Mesenteric fat pad (tissue), 1 donor: ENCODE measurements around the gene RNASEH2B. TPM values are rescaled to one million over a fixed set of nuclear protein-coding genes. Genes with fewer than 3 reads are reported as not detected.

ENCODE experiments used
- DNase-seq: peaks from one replicate; pipeline ENCODE4 v3.0.0-alpha.2; 2020; ENCODE audit warnings: low spot score
- long read RNA-seq: library from polyadenylated mRNA; unstranded; transcript quantifications from one replicate; pipeline ENCODE4 v2.0.0, GENCODE V29; 2020
- total RNA-seq: library from RNA; stranded (reverse); fragmentation: NEBNext Ultra II Directional; extraction: Animal tissue kit (Norgen Biotek cat#: 25700); gene quantifications from one replicate; pipeline ENCODE4 v1.2.1, GENCODE V29; 2021
- donor health status: DM: yes; HTN: yes; CAD: no.

RNASEH2B gene
- 31.6 TPM for total RNA-seq
- long read RNA-seq, full-length matches to known transcripts = 50 of 68 reads
- long read RNA-seq, partial matches to known transcripts = 4 of 68 reads
- long read RNA-seq, other reads (novel, unspliced or antisense) = 14 of 68 reads

GRCh38 chr13:50909605-50910484 is at the start of gene RNASEH2B:
RNASEH2B (plus strand) TSS chr13:50909791; CDS start chr13:50910077, 286 bp downstream.
- DNase-seq = peak; percentile 91

GRCh38 chr13:50864492-50864891 is 45.1 kb upstream of the RNASEH2B start:
- DNase-seq = no peak

- DNase-seq = no peak
Measured at GRCh38 chr13:50866817-50867636, 42.6 kb upstream of the RNASEH2B start.

DNA sequence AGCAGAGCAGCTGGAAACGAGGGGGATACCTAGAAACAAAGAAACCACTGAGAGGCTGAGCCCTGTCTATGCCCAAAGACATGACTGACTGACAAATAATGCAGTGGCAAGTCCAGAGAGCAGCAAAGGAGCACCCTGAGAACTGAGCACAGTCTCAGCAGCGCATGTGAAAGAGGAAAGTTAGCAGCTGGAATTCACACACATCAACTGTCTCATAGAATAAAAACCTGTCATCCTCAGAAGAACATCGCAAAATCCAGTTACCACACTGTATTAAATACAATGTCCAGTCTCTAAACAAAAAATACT is 42.0 kb upstream of the RNASEH2B start:
- DNase-seq = no peak

DNA sequence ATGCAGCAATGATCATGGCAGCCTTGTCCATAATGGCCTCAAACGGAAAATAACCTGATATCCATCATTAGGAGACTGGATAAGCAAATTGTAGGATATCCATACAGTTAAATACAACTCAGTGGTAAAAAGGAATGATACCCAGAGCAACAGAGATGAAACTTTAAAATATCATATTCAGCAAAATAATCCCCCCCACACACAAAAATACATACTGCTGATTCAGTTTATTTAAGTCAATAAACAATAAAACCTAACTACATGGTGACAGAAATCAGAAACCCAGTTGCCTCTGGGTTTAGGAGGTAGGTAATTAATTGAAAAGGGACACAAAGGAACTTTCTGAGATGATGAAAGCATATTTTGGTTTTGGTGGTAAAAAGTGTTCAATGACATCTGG is 38.2 kb upstream of the RNASEH2B start:
- no peak for DNase-seq

DNA sequence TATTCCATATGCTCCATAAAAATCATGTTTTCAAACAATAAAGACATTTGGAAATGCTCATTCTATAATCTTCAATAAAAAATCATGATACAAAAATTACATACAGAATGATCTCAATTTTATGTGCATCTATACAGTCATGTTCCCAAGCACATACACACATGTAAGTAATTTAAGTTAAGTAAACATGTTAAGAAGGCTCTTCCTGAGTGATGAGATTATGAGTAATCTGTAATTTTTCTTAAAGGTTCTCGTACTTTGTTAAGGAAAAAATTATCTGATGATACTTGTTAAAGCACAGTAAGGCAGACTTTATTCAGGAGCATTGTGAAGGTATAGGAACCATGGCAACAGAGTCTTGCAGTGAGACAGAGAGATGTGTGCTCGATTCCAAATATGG is 36.1 kb upstream of the RNASEH2B start:
- DNase-seq = no peak

GRCh38 chr13:50873991-50874390 is 35.6 kb upstream of the RNASEH2B start:
- DNase-seq = no peak

DNA sequence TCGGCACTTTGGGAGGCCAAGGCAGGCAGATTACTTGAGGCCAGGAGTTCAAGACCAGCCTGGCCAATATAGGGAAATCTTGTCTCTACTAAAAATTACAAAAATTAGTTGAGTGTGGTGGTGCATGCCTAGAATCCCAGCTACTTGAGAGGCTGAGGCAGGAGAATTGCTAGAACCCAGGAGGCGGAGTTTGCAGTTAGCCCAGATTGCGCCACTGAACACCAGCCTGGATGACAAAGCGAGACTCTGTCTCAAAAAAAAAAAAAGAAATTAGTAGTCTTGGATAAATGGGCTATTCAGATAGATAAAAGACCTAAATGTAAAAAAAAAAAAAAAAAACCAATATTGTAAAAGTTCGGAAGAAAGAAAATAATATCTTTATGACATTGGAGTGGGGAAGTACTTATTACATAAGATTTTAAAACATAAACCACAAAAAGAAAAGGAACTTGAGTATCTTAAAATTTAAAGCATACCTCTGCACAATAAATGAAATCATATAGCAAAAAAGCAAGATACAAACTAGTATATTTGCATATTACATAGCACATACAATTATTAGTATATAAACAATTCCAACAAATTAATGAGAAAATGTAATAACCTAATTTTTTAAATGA is 26.7 kb upstream of the RNASEH2B start:
- no peak for DNase-seq

GRCh38 chr13:50883728-50884127 is 25.9 kb upstream of the RNASEH2B start:
- DNase-seq = no peak

DNA sequence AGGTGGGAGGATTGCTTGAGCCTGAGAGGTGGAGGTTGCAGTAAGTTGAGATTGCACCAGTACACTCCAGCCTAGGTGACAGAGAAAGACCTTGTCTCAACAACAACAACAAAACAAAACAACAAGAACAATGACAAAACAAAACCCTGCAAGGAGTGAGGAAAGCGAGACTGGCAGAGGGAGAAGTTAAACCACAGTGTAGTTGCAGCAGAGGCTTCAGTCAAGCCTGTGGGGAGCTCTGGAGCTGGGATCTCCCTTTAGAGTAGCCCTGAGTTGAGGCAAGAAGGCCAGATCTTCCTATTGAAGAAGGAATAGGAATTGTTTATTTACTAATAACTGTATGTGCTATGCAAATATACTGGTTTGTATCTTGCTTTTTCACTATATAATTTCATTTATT is 25.3 kb upstream of the RNASEH2B start:
- no peak for DNase-seq

GRCh38 chr13:50887151-50887550 is 22.4 kb upstream of the RNASEH2B start:
- no peak for DNase-seq

DNA sequence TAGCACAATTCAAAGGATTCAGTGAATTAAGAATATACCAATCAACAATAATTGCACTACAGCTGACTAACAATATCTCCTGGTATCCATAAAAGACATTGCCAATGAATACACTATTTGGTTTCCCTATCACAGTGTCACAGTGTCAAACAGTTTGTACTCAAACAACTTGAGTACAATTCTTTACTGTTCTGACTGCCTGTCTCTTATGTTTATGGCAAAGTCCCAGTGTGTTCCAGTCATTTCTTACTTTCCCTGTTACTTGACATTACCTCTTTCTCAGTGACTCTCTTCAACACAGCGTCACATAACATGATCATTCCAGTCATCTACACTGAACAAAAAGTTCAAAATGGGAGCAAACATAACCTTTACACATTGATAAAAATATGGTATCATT is 21.2 kb upstream of the RNASEH2B start:
- DNase-seq = no peak

- DNase-seq = no peak
Measured at GRCh38 chr13:50889317-50889716, 20.3 kb upstream of the RNASEH2B start.

DNA sequence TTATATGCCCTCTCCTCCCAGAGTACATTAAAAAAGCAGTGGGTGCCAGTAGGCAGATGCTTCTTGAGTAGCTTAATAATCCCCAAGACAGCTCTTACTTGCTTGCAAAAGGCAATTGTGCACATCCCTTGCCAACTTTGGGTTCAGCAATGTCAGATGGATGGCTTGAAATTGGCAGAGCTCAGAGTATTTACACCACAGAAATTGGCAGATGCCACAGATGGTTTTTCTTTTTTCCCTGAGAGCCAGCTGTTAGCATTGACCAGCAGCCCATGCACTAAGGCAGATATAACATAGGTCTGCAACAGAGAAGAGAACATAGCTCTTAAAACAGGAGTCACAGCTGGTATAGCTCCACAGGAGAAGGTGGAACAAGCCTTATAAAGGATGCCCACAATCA is 18.4 kb upstream of the RNASEH2B start:
- DNase-seq = no peak

- DNase-seq = no peak
Measured at GRCh38 chr13:50892210-50892944, 17.2 kb upstream of the RNASEH2B start.

DNA sequence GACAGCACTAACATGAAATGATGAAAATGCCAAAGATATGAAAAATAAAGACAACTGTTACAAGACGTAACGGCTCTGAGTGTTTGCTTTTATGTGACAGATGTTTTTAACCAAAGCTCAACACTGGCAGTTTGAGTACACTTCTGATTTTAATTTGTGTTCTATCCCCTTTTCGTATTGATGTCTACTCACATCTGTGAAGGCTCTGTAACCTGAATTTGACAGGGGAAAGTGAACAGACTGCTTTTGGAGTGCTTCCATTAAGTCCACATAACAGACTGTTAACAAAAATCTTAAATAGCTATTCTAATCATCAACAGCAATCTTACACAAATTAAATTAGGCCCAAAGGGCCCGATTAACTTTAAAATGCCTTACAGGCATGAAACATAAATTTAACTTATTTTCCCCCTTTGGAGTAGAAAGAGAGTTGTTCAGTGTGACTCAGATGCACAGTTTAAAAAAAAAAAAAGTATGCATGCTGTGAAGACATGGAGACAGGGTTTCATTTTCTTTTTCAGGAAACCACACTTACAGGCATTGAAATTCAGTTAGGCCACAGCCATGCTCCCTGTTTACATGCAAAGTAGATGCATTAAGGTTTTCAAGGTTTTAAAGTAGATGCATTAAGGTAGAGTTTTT is 16.3 kb upstream of the RNASEH2B start:
- DNase-seq = no peak

DNA sequence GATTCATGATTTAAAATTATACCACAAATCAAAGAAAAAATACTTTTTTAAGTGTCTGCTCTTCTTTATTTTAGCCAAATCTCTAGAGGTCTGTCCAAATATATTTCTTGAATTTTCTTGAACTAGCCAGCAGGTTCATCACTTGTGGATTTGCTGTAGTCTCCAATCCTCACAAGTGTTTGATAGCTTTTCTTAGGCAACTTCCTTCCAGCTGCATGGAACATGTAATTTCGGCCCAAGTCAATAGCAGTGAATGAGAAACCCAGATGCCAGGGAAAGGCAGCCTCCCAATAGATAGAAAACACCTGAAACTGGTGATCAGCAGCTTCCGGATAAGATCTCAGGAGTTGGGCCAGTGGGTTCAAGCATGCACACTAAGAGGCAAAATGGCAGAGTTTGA is 15.6 kb upstream of the RNASEH2B start:
- no peak for DNase-seq

DNA sequence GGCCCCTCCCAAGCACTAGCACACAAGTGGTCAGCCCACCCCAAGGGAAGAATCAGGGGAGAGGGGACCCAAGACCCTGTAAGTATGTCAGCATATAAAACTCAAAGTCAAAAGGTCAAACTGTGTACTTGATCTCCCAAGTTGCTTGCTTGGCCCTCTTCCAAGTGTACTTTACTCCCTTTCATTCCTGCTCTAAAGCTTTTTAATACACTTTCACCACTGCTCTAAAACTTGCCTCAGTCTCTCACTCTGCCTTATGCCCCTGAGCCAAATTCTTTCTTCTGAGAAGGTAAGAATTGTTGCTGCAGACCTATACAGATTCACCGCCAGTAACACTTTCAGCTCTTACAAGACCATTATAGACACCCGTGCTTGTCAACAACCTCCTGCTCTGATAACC is 15.1 kb upstream of the RNASEH2B start:
- DNase-seq = no peak

GRCh38 chr13:50898338-50898737 is 11.3 kb upstream of the RNASEH2B start:
- no peak for DNase-seq

GRCh38 chr13:50901701-50902100 is 7.9 kb upstream of the RNASEH2B start:
- no peak for DNase-seq

- no peak for DNase-seq
Measured at GRCh38 chr13:50905256-50905655, 4.3 kb upstream of the RNASEH2B start.
